ENCODE results near the gene SLC6A11. TPM values are rescaled to one million over a fixed set of nuclear protein-coding genes. Genes with fewer than 3 reads are reported as not detected.

The SLC6A11 gene
- total and polyA plus RNA-seq, 4 donors = 0.02 to 0.09 TPM; not detected in 2

- ATAC-seq (ENCODE audit: insufficient read depth, low FRiP score) = no peak
- Histone ChIP-seq H3K4me1 (ENCODE audit: control insufficient read depth in 5 of 5, insufficient read depth in 5 of 5, low read length in 5 of 5) (no peaks in the 10 kb centered on the region), H3K9ac (ENCODE audit: insufficient read depth in 1 of 2, low read length in 2 of 2) (no peak overlapping the region), H3K9me3 (ENCODE audit: control insufficient read depth in 4 of 4, insufficient read depth in 3 of 4, low read length in 3 of 4) (peaks cover 0 to 3% (median 0%) of the 10 kb centered on the region in 4 donors), H3K4me3 (no peak overlapping the region), H3K36me3 (ENCODE audit: control insufficient read depth in 4 of 4, insufficient read depth in 4 of 4, low read length in 4 of 4) (no peaks in the 10 kb centered on the region), H3K27me3 (ENCODE audit: control insufficient read depth in 3 of 3, insufficient read depth in 3 of 3, low read length in 2 of 3) (peaks cover 0 to 8% (median 0%) of the 10 kb centered on the region in 3 donors), H3K27ac (ENCODE audit: low read depth in 1 of 2, low read length in 1 of 2) (no peak overlapping the region)
- TF ChIP-seq, protein P1, sequence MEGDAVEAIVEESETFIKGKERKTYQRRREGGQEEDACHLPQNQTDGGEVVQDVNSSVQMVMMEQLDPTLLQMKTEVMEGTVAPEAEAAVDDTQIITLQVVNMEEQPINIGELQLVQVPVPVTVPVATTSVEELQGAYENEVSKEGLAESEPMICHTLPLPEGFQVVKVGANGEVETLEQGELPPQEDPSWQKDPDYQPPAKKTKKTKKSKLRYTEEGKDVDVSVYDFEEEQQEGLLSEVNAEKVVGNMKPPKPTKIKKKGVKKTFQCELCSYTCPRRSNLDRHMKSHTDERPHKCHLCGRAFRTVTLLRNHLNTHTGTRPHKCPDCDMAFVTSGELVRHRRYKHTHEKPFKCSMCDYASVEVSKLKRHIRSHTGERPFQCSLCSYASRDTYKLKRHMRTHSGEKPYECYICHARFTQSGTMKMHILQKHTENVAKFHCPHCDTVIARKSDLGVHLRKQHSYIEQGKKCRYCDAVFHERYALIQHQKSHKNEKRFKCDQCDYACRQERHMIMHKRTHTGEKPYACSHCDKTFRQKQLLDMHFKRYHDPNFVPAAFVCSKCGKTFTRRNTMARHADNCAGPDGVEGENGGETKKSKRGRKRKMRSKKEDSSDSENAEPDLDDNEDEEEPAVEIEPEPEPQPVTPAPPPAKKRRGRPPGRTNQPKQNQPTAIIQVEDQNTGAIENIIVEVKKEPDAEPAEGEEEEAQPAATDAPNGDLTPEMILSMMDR (IDR thresholded peaks at IDR 0.05; ENCODE audit: control extremely low read depth, extremely low read depth) = no peak
- DNase-seq = no peak
- 30 to 49% methylated on average over 3 of the region's 3 CpGs for WGBS, 2 donors
Measured at GRCh38 chr3:10833855-10834414, 17.9 kb downstream of the SLC6A11 start.

GRCh38 chr3:10834951-10835350, 18.9 kb downstream of the SLC6A11 start:
- Histone ChIP-seq H3K4me3 (no peak overlapping the region), H3K27ac (ENCODE audit: low read depth in 1 of 2, low read length in 1 of 2) (no peak overlapping the region), H3K36me3 (ENCODE audit: control insufficient read depth in 4 of 4, insufficient read depth in 4 of 4, low read length in 4 of 4) (no peaks in the 10 kb centered on the region), H3K9me3 (ENCODE audit: control insufficient read depth in 4 of 4, insufficient read depth in 3 of 4, low read length in 3 of 4) (no peaks in the 10 kb centered on the region), H3K27me3 (ENCODE audit: control insufficient read depth in 3 of 3, insufficient read depth in 3 of 3, low read length in 2 of 3) (peaks cover 0 to 11% (median 0%) of the 10 kb centered on the region in 3 donors), H3K4me1 (ENCODE audit: control insufficient read depth in 5 of 5, insufficient read depth in 5 of 5, low read length in 5 of 5) (no peaks in the 10 kb centered on the region), H3K9ac (ENCODE audit: insufficient read depth in 1 of 2, low read length in 2 of 2) (no peak overlapping the region)
- ATAC-seq (ENCODE audit: insufficient read depth, low FRiP score) (no peak), DNase-seq (no peak)
- TF ChIP-seq, protein P1 (IDR thresholded peaks at IDR 0.05; ENCODE audit: control extremely low read depth, extremely low read depth) = no peak
- WGBS, 2 donors = 75 to 88% methylated on average over 10 of the region's 10 CpGs

GRCh38 chr3:10835406-10835805, 19.4 kb downstream of the SLC6A11 start:
- Histone ChIP-seq H3K9ac (ENCODE audit: insufficient read depth in 1 of 2, low read length in 2 of 2) (no peak overlapping the region), H3K27ac (ENCODE audit: low read depth in 1 of 2, low read length in 1 of 2) (no peak overlapping the region), H3K9me3 (ENCODE audit: control insufficient read depth in 4 of 4, insufficient read depth in 3 of 4, low read length in 3 of 4) (no peaks in the 10 kb centered on the region), H3K27me3 (ENCODE audit: control insufficient read depth in 3 of 3, insufficient read depth in 3 of 3, low read length in 2 of 3) (peaks cover 0 to 11% (median 0%) of the 10 kb centered on the region in 3 donors), H3K36me3 (ENCODE audit: control insufficient read depth in 4 of 4, insufficient read depth in 4 of 4, low read length in 4 of 4) (no peaks in the 10 kb centered on the region), H3K4me1 (ENCODE audit: control insufficient read depth in 5 of 5, insufficient read depth in 5 of 5, low read length in 5 of 5) (no peaks in the 10 kb centered on the region), H3K4me3 (no peak overlapping the region)
- WGBS, 2 donors = 71 to 81% methylated on average over 8 of the region's 8 CpGs
- no peak for ATAC-seq (ENCODE audit: insufficient read depth, low FRiP score)
- no peak for DNase-seq
- TF ChIP-seq, protein P1 (IDR thresholded peaks at IDR 0.05; ENCODE audit: control extremely low read depth, extremely low read depth) = no peak

- WGBS, 2 donors = 75 to 95% methylated on average over 2 of the region's 2 CpGs
Measured at GRCh38 chr3:10836676-10837075, 20.6 kb downstream of the SLC6A11 start.

More at GRCh38 chr3:10836676-10837075, 20.6 kb downstream of the SLC6A11 start:
- Histone ChIP-seq H3K27ac (ENCODE audit: low read depth in 1 of 2, low read length in 1 of 2) (no peak overlapping the region), H3K36me3 (ENCODE audit: control insufficient read depth in 4 of 4, insufficient read depth in 4 of 4, low read length in 4 of 4) (no peaks in the 10 kb centered on the region), H3K9ac (ENCODE audit: insufficient read depth in 1 of 2, low read length in 2 of 2) (no peak overlapping the region), H3K4me3 (no peak overlapping the region), H3K4me1 (ENCODE audit: control insufficient read depth in 5 of 5, insufficient read depth in 5 of 5, low read length in 5 of 5) (no peaks in the 10 kb centered on the region), H3K9me3 (ENCODE audit: control insufficient read depth in 4 of 4, insufficient read depth in 3 of 4, low read length in 3 of 4) (no peaks in the 10 kb centered on the region), H3K27me3 (ENCODE audit: control insufficient read depth in 3 of 3, insufficient read depth in 3 of 3, low read length in 2 of 3) (peaks cover 0 to 12% (median 0%) of the 10 kb centered on the region in 3 donors)
- DNase-seq = no peak
- TF ChIP-seq, protein P1 (IDR thresholded peaks at IDR 0.05; ENCODE audit: control extremely low read depth, extremely low read depth) = no peak
- no peak for ATAC-seq (ENCODE audit: insufficient read depth, low FRiP score)

Measured in lung (tissue), 12 donors.